Measurements from ENCODE around the gene IQSEC1. TPM values are rescaled to one million over a fixed set of nuclear protein-coding genes. Genes with fewer than 3 reads are reported as not detected.
A peak's percentile ranks its signal among the peaks of the same experiment; 100 is the strongest.

IQSEC1 gene
- total and polyA plus RNA-seq, 2 donors (not counting 1 experiment from before 2014, with no cell fraction given): 96.7 to 222 TPM

- Histone ChIP-seq H3K27me3 (replicated peaks in 1 of 4; ENCODE audit: control extremely low read depth in 1 of 4, control insufficient read depth in 3 of 4, insufficient read depth in 4 of 4, low read length in 3 of 4) (no peaks in the 10 kb centered on the region), H3K27ac (ENCODE audit: low read length in 2 of 2) (peak overlapping the region; percentile 57 to 97), H3K79me2 (ENCODE audit: control insufficient read depth, insufficient read depth, low read length) (peaks cover 99% of the 10 kb centered on the region), H3K9ac (ENCODE audit: low read length) (no peak overlapping the region), H3K4me3 (ENCODE audit: control extremely low read depth in 1 of 5, extremely low read depth in 1 of 5, insufficient read depth in 1 of 5, low read depth in 2 of 5, low read length in 4 of 5) (no peak overlapping the region), H3K36me3 (replicated peaks in 1 of 2; ENCODE audit: control extremely low read depth in 1 of 2, control insufficient read depth in 1 of 2, extremely low read depth in 1 of 2, insufficient read depth in 2 of 2, low read length in 1 of 2) (peaks cover 0 to 51% of the 10 kb centered on the region in 2 experiments), H3K4me1 (ENCODE audit: control insufficient read depth in 2 of 2, insufficient read depth in 2 of 2, low read length in 2 of 2) (peaks cover 100% of the 10 kb centered on the region in 2 donors), H3K4me2 (replicated peaks; ENCODE audit: low read depth, low read length, poor library complexity, severe bottlenecking) (peak overlapping the region; percentile 80), H2AFZ (ENCODE audit: insufficient read depth, low read depth, low read length, poor library complexity, severe bottlenecking) (no peak overlapping the region), H3K9me3 (ENCODE audit: control extremely low read depth in 1 of 3, control insufficient read depth in 2 of 3, insufficient read depth in 1 of 3, low read length in 2 of 3) (no peaks in the 10 kb centered on the region), H4K20me1 (ENCODE audit: control insufficient read depth, insufficient read depth, low read length, poor library complexity, severe bottlenecking) (peaks cover 54% of the 10 kb centered on the region)
- H3K27me3 Mint-ChIP-seq: no peaks in the 10 kb centered on the region
- CTCF ChIA-PET: interaction anchor here (1.0 to 5.2 kb wide), 8 partner anchors 10 to 86 kb away, joined by 3 to 25 read pairs (median 4); no protein-coding TSS in a partner anchor
- DNase-seq (no peak), ATAC-seq (ENCODE audit: low read depth) (no peak)
- peaks cover 98% of the 10 kb centered on the region for H3K4me1 Mint-ChIP-seq
- TF ChIP-seq EZH2 (IDR thresholded peaks at IDR 0.05; ENCODE audit: borderline replicate concordance, insufficient read depth, low read depth, low read length, poor library complexity, severe bottlenecking): no peak
- TF ChIP-seq, protein P1, sequence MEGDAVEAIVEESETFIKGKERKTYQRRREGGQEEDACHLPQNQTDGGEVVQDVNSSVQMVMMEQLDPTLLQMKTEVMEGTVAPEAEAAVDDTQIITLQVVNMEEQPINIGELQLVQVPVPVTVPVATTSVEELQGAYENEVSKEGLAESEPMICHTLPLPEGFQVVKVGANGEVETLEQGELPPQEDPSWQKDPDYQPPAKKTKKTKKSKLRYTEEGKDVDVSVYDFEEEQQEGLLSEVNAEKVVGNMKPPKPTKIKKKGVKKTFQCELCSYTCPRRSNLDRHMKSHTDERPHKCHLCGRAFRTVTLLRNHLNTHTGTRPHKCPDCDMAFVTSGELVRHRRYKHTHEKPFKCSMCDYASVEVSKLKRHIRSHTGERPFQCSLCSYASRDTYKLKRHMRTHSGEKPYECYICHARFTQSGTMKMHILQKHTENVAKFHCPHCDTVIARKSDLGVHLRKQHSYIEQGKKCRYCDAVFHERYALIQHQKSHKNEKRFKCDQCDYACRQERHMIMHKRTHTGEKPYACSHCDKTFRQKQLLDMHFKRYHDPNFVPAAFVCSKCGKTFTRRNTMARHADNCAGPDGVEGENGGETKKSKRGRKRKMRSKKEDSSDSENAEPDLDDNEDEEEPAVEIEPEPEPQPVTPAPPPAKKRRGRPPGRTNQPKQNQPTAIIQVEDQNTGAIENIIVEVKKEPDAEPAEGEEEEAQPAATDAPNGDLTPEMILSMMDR (IDR thresholded peaks at IDR 0.05): no peak
- intact Hi-C loops (cut with micrococcal nuclease): no loop called here
- POLR2A ChIA-PET: interaction anchor here (2.0 to 2.1 kb wide), 2 partner anchors 9 to 16 kb away, joined by 5 to 9 read pairs; no protein-coding TSS in a partner anchor
- peak overlapping the region; percentile 65 for H3K4me3 Mint-ChIP-seq
- 71% methylated on average over 13 of the region's 17 CpGs for WGBS (ENCODE audit: insufficient coverage)
- H3K9me3 Mint-ChIP-seq (ENCODE audit: insufficient read depth): no peaks in the 10 kb centered on the region
- H3K27ac Mint-ChIP-seq: peak overlapping the region; percentile 95
Measured at GRCh38 chr3:13006216-13006990, 66.8 kb downstream of the IQSEC1 start.

DNA sequence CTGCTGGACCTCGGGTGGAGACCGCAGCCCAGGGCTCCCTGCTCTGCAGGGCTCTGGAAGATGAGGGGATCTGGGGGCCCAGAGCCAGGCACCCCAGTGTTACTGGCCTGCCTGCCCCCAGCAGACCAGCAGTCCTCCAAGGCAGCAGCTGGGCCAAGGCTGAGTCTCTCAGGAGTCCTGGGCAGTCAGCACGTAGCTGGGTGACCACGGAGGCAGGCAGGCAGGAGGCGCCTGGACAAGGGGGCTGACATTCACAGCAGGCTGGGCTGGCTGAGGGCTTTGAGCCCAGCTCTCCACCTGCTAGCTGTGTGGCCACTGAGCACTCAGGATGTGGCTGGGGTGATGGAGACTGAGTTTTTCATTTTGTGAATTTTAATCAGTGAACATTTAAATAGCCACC, 67.9 kb downstream of the IQSEC1 start:
- no peak for DNase-seq
- Histone ChIP-seq H3K27ac (ENCODE audit: low read length in 2 of 2) (peak overlapping the region; percentile 57 to 97), H3K4me2 (replicated peaks; ENCODE audit: low read depth, low read length, poor library complexity, severe bottlenecking) (peak overlapping the region; percentile 80)

More for the DNA sequence above, 67.9 kb downstream of the IQSEC1 start:
- H3K4me1 ChIP-seq (ENCODE audit: control insufficient read depth in 2 of 2, insufficient read depth in 2 of 2, low read length in 2 of 2): peaks cover 99 to 100% of the 10 kb centered on the region in 2 donors
- ATAC-seq (ENCODE audit: low read depth): no peak
- no peak for TF ChIP-seq EZH2 (IDR thresholded peaks at IDR 0.05; ENCODE audit: borderline replicate concordance, insufficient read depth, low read depth, low read length, poor library complexity, severe bottlenecking)
- TF ChIP-seq, protein P1 (IDR thresholded peaks at IDR 0.05): no peak
- ChIA-PET POLR2A (interaction anchor here (0.5 to 1.8 kb wide), 4 partner anchors 7 to 45 kb away, joined by 3 to 6 read pairs (median 4); no protein-coding TSS in a partner anchor), CTCF (interaction anchor here (0.6 to 5.2 kb wide), 9 partner anchors 10 to 103 kb away, joined by 3 to 25 read pairs (median 4); no protein-coding TSS in a partner anchor)
- Mint-ChIP-seq H3K9me3 (ENCODE audit: insufficient read depth) (no peaks in the 10 kb centered on the region), H3K4me3 (peak overlapping the region; percentile 65), H3K27ac (peak overlapping the region; percentile 95), H3K27me3 (no peaks in the 10 kb centered on the region), H3K4me1 (peaks cover 97% of the 10 kb centered on the region)
- no peak overlapping the region for H3K4me3 ChIP-seq (ENCODE audit: control extremely low read depth in 1 of 5, extremely low read depth in 1 of 5, insufficient read depth in 1 of 5, low read depth in 2 of 5, low read length in 4 of 5)
- no peaks in the 10 kb centered on the region for H3K9me3 ChIP-seq (ENCODE audit: control extremely low read depth in 1 of 3, control insufficient read depth in 2 of 3, insufficient read depth in 1 of 3, low read length in 2 of 3)
- peaks cover 65% of the 10 kb centered on the region for H4K20me1 ChIP-seq (ENCODE audit: control insufficient read depth, insufficient read depth, low read length, poor library complexity, severe bottlenecking)
- H3K36me3 ChIP-seq (replicated peaks in 1 of 2; ENCODE audit: control extremely low read depth in 1 of 2, control insufficient read depth in 1 of 2, extremely low read depth in 1 of 2, insufficient read depth in 2 of 2, low read length in 1 of 2): peaks cover 0 to 58% of the 10 kb centered on the region in 2 experiments
- peaks cover 99% of the 10 kb centered on the region for H3K79me2 ChIP-seq (ENCODE audit: control insufficient read depth, insufficient read depth, low read length)
- WGBS (ENCODE audit: insufficient coverage): 91% methylated on average over 5 of the region's 5 CpGs
- intact Hi-C loops (cut with micrococcal nuclease): no loop called here
- H3K9ac ChIP-seq (ENCODE audit: low read length): no peak overlapping the region
- no peak overlapping the region for H2AFZ ChIP-seq (ENCODE audit: insufficient read depth, low read depth, low read length, poor library complexity, severe bottlenecking)
- no peaks in the 10 kb centered on the region for H3K27me3 ChIP-seq (replicated peaks in 1 of 4; ENCODE audit: control extremely low read depth in 1 of 4, control insufficient read depth in 3 of 4, insufficient read depth in 4 of 4, low read length in 3 of 4)
